Stomach smooth muscle (tissue), 2 donors: Measurements from ENCODE around the gene CSDE1.

Experiments used
- H3K27ac ChIP-seq: one replicate; pipeline ENCODE4 v1.7.0; 2013; ENCODE audit warnings: mild to moderate bottlenecking, low read length, inconsistent platforms
- H3K27me3 ChIP-seq, 2 donors: one replicate each; pipeline ENCODE4 v1.7.0; 2013; ENCODE audit warnings: low read length in 2 of 2; ENCODE audit not compliant: insufficient read depth in 2 of 2, control insufficient read depth in 1 of 2
- H3K36me3 ChIP-seq, 2 donors: one replicate each; pipeline ENCODE4 v1.7.0; 2013; ENCODE audit warnings: low read length in 2 of 2; ENCODE audit not compliant: control insufficient read depth in 2 of 2, insufficient read depth in 2 of 2
- H3K4me1 ChIP-seq: one replicate; pipeline ENCODE4 v1.7.0; 2013; ENCODE audit warnings: low read length; ENCODE audit not compliant: control insufficient read depth, insufficient read depth
- H3K4me3 ChIP-seq, 2 donors: one replicate each; pipeline ENCODE4 v1.7.0; 2013; ENCODE audit warnings: low read length in 2 of 2
- H3K9ac ChIP-seq, 2 donors: one replicate each; pipeline ENCODE4 v1.7.0; 2013; ENCODE audit warnings: low read length in 2 of 2, mild to moderate bottlenecking in 1 of 2
- H3K9me3 ChIP-seq, 2 donors: one replicate each; pipeline ENCODE4 v1.7.0; 2013; ENCODE audit warnings: low read length in 2 of 2; ENCODE audit not compliant: control insufficient read depth in 2 of 2
- donor health status: healthy.
- donor health status: Pancreatic carcinoma.

CSDE1 gene

DNA sequence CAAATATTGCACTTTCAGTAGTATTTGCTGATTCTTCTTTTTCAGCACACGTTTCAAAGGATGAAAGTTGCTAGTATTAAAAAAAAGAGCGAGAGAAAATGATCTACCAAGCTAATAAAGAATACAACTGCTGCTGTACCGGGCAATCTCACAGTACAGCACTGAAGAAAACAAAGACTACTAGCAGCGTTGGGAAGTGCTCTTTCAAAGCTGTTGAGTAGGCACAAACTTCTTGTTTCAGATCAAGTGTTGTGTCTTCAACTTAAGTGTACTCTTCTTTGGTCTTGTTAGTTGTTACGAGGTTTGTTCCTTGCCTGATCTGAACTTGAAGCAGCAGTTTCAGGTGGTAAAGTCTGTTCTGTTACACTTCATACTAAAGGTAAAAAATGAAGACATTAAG is 7.9 kb downstream of the CSDE1 start:
- peaks cover 9% of the 10 kb centered on the region for H3K4me1 ChIP-seq
- H3K4me3 ChIP-seq: no peak overlapping the region
- no peaks in the 10 kb centered on the region for H3K27me3 ChIP-seq
- H3K36me3 ChIP-seq: peaks cover 4 to 9% of the 10 kb centered on the region in 2 donors
- H3K9me3 ChIP-seq: no peaks in the 10 kb centered on the region
- H3K9ac ChIP-seq: no peak overlapping the region
- H3K27ac ChIP-seq: no peak overlapping the region

DNA sequence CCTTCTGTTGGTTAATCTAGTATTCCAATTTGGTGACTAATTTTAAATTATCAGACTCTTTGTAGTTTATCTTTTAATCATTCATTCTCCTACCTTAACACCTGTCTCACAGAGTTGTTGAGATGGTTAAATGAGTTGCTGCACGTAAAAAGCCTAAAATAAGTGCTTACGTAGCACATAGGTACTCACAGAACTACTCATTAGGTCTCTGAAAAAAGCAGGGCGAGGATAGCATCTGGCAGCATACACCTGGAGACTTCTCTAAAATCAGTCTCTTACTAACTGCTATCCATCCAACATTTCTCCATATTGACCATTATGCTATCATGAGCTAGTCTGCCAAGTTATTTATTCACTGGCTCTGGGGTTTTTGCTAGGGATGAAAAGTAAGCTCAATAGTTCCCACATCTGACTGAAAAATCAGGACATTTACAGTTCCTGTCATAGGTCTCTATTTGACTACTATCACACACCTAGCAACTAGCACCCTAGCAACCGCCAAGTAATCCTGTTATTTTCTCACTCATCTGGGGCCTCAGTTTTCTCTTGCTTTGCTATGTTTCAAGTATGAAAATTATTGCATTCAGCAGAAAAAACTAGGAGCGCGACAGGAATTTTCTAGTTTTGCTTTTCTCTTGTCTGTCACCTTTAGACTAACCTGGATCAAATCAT is 11.2 kb downstream of the CSDE1 start:
- H3K4me1 ChIP-seq: no peaks in the 10 kb centered on the region
- no peaks in the 10 kb centered on the region for H3K9me3 ChIP-seq
- H3K9ac ChIP-seq: no peak overlapping the region
- no peak overlapping the region for H3K27ac ChIP-seq
- H3K4me3 ChIP-seq: no peak overlapping the region
- no peaks in the 10 kb centered on the region for H3K27me3 ChIP-seq
- H3K36me3 ChIP-seq: peaks cover 4 to 9% of the 10 kb centered on the region in 2 donors

DNA sequence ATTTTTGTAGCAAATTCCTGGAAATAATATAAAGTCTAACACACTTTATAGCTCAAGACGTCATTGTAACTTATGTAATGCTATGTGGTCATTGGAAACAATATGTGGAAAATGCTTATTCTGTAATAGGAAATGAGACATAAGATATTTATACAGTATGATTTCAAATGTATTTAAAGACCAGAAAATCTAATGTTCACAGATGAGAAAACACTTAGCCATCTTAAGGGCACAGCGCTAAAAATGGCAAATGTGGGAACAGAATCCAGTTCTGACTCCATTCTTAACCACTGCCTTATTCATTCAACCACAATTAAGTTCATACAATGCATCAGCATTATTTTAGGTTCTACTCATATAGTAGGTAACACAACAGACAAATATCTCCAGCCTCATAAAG is 12.5 kb downstream of the CSDE1 start:
- no peak overlapping the region for H3K4me3 ChIP-seq
- H3K9me3 ChIP-seq: no peaks in the 10 kb centered on the region
- H3K27me3 ChIP-seq: no peaks in the 10 kb centered on the region
- H3K36me3 ChIP-seq: peaks cover 4 to 12% of the 10 kb centered on the region in 2 donors
- no peak overlapping the region for H3K27ac ChIP-seq
- no peaks in the 10 kb centered on the region for H3K4me1 ChIP-seq
- no peak overlapping the region for H3K9ac ChIP-seq

GRCh38 chr1:114741963-114742746 is 15.6 kb downstream of the CSDE1 start:
- Histone ChIP-seq H3K27ac (no peak overlapping the region), H3K27me3 (no peaks in the 10 kb centered on the region), H3K4me1 (no peaks in the 10 kb centered on the region), H3K9me3 (no peaks in the 10 kb centered on the region), H3K4me3 (no peak overlapping the region), H3K9ac (no peak overlapping the region), H3K36me3 (peaks cover 7 to 16% of the 10 kb centered on the region in 2 donors)

DNA sequence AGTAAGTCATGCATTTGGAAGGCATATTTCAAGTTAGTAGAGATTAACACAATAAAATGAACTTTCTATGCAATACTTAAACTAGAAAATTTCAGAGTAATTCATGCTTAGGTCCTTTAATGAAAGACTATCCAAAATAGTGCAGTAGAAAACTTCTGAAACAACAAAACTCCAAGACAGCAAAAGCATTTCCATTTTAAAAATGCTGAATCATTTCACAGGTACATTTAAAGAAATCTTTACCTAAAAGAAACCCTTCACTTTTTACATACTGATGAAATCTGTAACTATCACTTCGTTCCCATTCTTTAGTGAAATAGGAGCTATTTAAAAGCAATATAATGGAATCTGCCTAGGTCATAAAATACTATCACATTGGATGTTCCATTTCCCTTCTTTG is 17.5 kb downstream of the CSDE1 start:
- Histone ChIP-seq H3K27ac (no peak overlapping the region), H3K27me3 (no peaks in the 10 kb centered on the region), H3K9ac (no peak overlapping the region), H3K4me3 (no peak overlapping the region), H3K36me3 (peaks cover 24 to 33% of the 10 kb centered on the region in 2 donors), H3K4me1 (no peaks in the 10 kb centered on the region), H3K9me3 (no peaks in the 10 kb centered on the region)

- no peaks in the 10 kb centered on the region for H3K4me1 ChIP-seq
- H3K4me3 ChIP-seq: no peak overlapping the region
- no peaks in the 10 kb centered on the region for H3K27me3 ChIP-seq
- H3K9me3 ChIP-seq: no peaks in the 10 kb centered on the region
- peaks cover 39 to 60% of the 10 kb centered on the region in 2 donors for H3K36me3 ChIP-seq
- H3K27ac ChIP-seq: no peak overlapping the region
- H3K9ac ChIP-seq: no peak overlapping the region
Observed at GRCh38 chr1:114737314-114737849, 20.4 kb downstream of the CSDE1 start.

GRCh38 chr1:114735479-114735878 is 22.3 kb downstream of the CSDE1 start:
- Histone ChIP-seq H3K9ac (no peak overlapping the region), H3K4me3 (no peak overlapping the region), H3K4me1 (no peaks in the 10 kb centered on the region), H3K9me3 (no peaks in the 10 kb centered on the region), H3K27me3 (no peaks in the 10 kb centered on the region), H3K36me3 (peaks cover 42 to 74% of the 10 kb centered on the region in 2 donors), H3K27ac (no peak overlapping the region)

GRCh38 chr1:114729782-114730181 is 28.0 kb downstream of the CSDE1 start:
- Histone ChIP-seq H3K4me1 (no peaks in the 10 kb centered on the region), H3K27me3 (no peaks in the 10 kb centered on the region), H3K9ac (no peak overlapping the region), H3K4me3 (no peak overlapping the region), H3K27ac (no peak overlapping the region), H3K36me3 (peaks cover 39 to 66% of the 10 kb centered on the region in 2 donors), H3K9me3 (no peaks in the 10 kb centered on the region)

- Histone ChIP-seq H3K9me3 (no peaks in the 10 kb centered on the region), H3K36me3 (peaks cover 36 to 58% of the 10 kb centered on the region in 2 donors), H3K27me3 (no peaks in the 10 kb centered on the region), H3K4me3 (no peak overlapping the region), H3K4me1 (no peaks in the 10 kb centered on the region), H3K27ac (no peak overlapping the region), H3K9ac (no peak overlapping the region)
Observed at GRCh38 chr1:114728553-114728952, 29.2 kb downstream of the CSDE1 start.

DNA sequence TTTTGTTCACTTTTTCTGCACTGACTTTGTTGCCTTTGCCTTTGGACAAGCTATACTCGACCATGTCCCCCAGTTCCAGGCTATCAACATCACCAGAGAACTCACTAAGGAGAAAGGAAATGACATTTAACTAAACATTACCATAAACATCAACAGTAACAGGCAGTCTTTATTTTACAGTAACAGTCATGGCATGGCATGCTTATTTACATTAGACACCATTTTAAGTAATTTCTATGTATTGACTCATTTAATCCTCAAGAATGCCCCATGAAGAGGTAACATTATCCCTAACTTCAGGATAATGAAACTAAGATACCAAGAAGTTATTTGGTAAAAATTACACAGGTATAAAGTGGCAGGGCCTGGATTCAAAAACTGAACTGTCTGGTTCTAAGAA is 32.6 kb downstream of the CSDE1 start:
- Histone ChIP-seq H3K9ac (no peak overlapping the region), H3K4me3 (no peak overlapping the region), H3K27ac (no peak overlapping the region), H3K9me3 (no peaks in the 10 kb centered on the region), H3K4me1 (no peaks in the 10 kb centered on the region), H3K36me3 (peaks cover 43 to 59% of the 10 kb centered on the region in 2 donors), H3K27me3 (no peaks in the 10 kb centered on the region)

GRCh38 chr1:114723915-114724314 is 33.9 kb downstream of the CSDE1 start:
- H3K36me3 ChIP-seq: peaks cover 49 to 67% of the 10 kb centered on the region in 2 donors
- no peaks in the 10 kb centered on the region for H3K27me3 ChIP-seq
- H3K27ac ChIP-seq: no peak overlapping the region
- H3K4me3 ChIP-seq: no peak overlapping the region
- H3K4me1 ChIP-seq: no peaks in the 10 kb centered on the region
- H3K9ac ChIP-seq: no peak overlapping the region
- H3K9me3 ChIP-seq: no peaks in the 10 kb centered on the region
